HEK293 (cell line): ENCODE results near the gene RELCH.

Source experiments
- FEZF1 ChIP-seq: fragments of 450-650 bp; formaldehyde crosslinking; IDR thresholded peaks from 2 replicates; pipeline ENCODE4 v1.5.1; 2016; ENCODE audit warnings: missing biosample characterization, missing genetic modification characterization
- GLIS1 ChIP-seq: fragments of 450-650 bp; formaldehyde crosslinking; IDR thresholded peaks from 2 replicates; pipeline ENCODE4 v1.5.1; 2016; ENCODE audit warnings: missing biosample characterization, missing genetic modification characterization
- HOXA7 ChIP-seq: sonication (generic); formaldehyde crosslinking; IDR thresholded peaks from 2 replicates; pipeline ENCODE4 v1.8.1; 2022; ENCODE audit warnings: missing genetic modification reagents, borderline replicate concordance
- HOXC10 ChIP-seq: sonication (generic); formaldehyde crosslinking; IDR thresholded peaks from 2 replicates; pipeline ENCODE4 v1.8.1; 2023; ENCODE audit warnings: mild to moderate bottlenecking, missing genetic modification reagents
- PATZ1 ChIP-seq: fragments of 450-650 bp; formaldehyde crosslinking; IDR thresholded peaks from 2 replicates; pipeline ENCODE4 v1.5.1; 2016; ENCODE audit warnings: missing biosample characterization, missing genetic modification characterization
- PRDM2 ChIP-seq: fragments of 450-650 bp; formaldehyde crosslinking; IDR thresholded peaks from 2 replicates; pipeline ENCODE4 v1.5.1; 2016; ENCODE audit warnings: missing biosample characterization, missing genetic modification characterization, borderline replicate concordance
- PRDM6 ChIP-seq: fragments of 450-650 bp; formaldehyde crosslinking; IDR thresholded peaks from 2 replicates; pipeline ENCODE4 v1.5.1; 2017; ENCODE audit warnings: missing biosample characterization, missing genetic modification characterization
- ZBTB48 ChIP-seq: fragments of 450-650 bp; formaldehyde crosslinking; IDR thresholded peaks from 2 replicates; pipeline ENCODE4 v1.5.1; 2016; ENCODE audit warnings: missing biosample characterization, missing genetic modification characterization
- ZBTB7A ChIP-seq: fragments of 450-650 bp; formaldehyde crosslinking; IDR thresholded peaks from 2 replicates; pipeline ENCODE4 v1.5.1; 2016; ENCODE audit warnings: low read depth, missing biosample characterization, missing genetic modification characterization
- ZEB2 ChIP-seq: fragments of 450-650 bp; formaldehyde crosslinking; IDR thresholded peaks from 2 replicates; pipeline ENCODE4 v1.5.1; 2016; ENCODE audit warnings: missing biosample characterization, missing genetic modification characterization
- ZNF157 ChIP-seq: fragments of 450-650 bp; formaldehyde crosslinking; IDR thresholded peaks from 2 replicates; pipeline ENCODE4 v1.5.1; 2016; ENCODE audit warnings: missing biosample characterization, missing genetic modification characterization
- ZNF202 ChIP-seq: fragments of 450-650 bp; formaldehyde crosslinking; IDR thresholded peaks from 2 replicates; pipeline ENCODE4 v1.5.1; 2016; ENCODE audit warnings: missing biosample characterization, missing genetic modification characterization, borderline replicate concordance
- ZNF211 ChIP-seq: fragments of 450-650 bp; formaldehyde crosslinking; IDR thresholded peaks from 2 replicates; pipeline ENCODE4 v1.5.1; 2016; ENCODE audit warnings: low read depth, missing biosample characterization, missing genetic modification characterization
- ZNF274 ChIP-seq, 2 experiments: fragments of 200-500 bp in 1 of 2; fragments of 450-650 bp in 1 of 2; sonication (Bioruptor generic) in 1 of 2; formaldehyde crosslinking in 1 of 2; IDR thresholded peaks; 2 replicates each; pipeline versions ENCODE4 v1.5.1 to v1.6.1; 2014 to 2016; ENCODE audit warnings: borderline replicate concordance in 1 of 2, inconsistent platforms in 1 of 2, low read length in 1 of 2, missing biosample characterization in 1 of 2, missing genetic modification characterization in 1 of 2
- ZNF280C ChIP-seq: fragments of 450-650 bp; formaldehyde crosslinking; IDR thresholded peaks from 2 replicates; pipeline ENCODE4 v1.5.1; 2016; ENCODE audit warnings: missing biosample characterization, missing genetic modification characterization
- ZNF335 ChIP-seq: fragments of 450-650 bp; formaldehyde crosslinking; conservative IDR thresholded peaks from 2 replicates; pipeline ENCODE4 v1.5.1; 2016; ENCODE audit warnings: missing biosample characterization, missing genetic modification characterization
- ZNF362 ChIP-seq: fragments of 450-650 bp; formaldehyde crosslinking; IDR thresholded peaks from 2 replicates; pipeline ENCODE4 v1.5.1; 2016; ENCODE audit warnings: missing biosample characterization, missing genetic modification characterization
- ZNF473 ChIP-seq: fragments of 450-650 bp; formaldehyde crosslinking; IDR thresholded peaks from 2 replicates; pipeline ENCODE4 v1.5.1; 2017; ENCODE audit warnings: missing biosample characterization, missing genetic modification characterization
- ZNF529 ChIP-seq: fragments of 450-650 bp; formaldehyde crosslinking; IDR thresholded peaks from 2 replicates; pipeline ENCODE4 v1.5.1; 2017; ENCODE audit warnings: missing genetic modification characterization, missing biosample characterization; ENCODE audit not compliant: insufficient replicate concordance
- ZNF600 ChIP-seq: fragments of 450-650 bp; formaldehyde crosslinking; IDR thresholded peaks from 2 replicates; pipeline ENCODE4 v1.5.1; 2016; ENCODE audit warnings: missing biosample characterization, missing genetic modification characterization
- ZNF629 ChIP-seq: fragments of 450-650 bp; formaldehyde crosslinking; IDR thresholded peaks from 2 replicates; pipeline ENCODE4 v1.5.1; 2017; ENCODE audit warnings: missing biosample characterization, missing genetic modification characterization
- ZNF660 ChIP-seq: fragments of 450-650 bp; IDR thresholded peaks from 2 replicates; pipeline ENCODE4 v1.5.1; 2018; ENCODE audit warnings: missing biosample characterization, mild to moderate bottlenecking, missing genetic modification characterization
- ZNF707 ChIP-seq: fragments of 450-650 bp; formaldehyde crosslinking; IDR thresholded peaks from 2 replicates; pipeline ENCODE4 v1.5.1; 2016; ENCODE audit warnings: missing biosample characterization, missing genetic modification characterization
- ZNF785 ChIP-seq: fragments of 450-650 bp; formaldehyde crosslinking; IDR thresholded peaks from 2 replicates; pipeline ENCODE4 v1.5.1; 2016; ENCODE audit warnings: missing biosample characterization, missing genetic modification characterization
- ZSCAN16 ChIP-seq: fragments of 450-650 bp; formaldehyde crosslinking; IDR thresholded peaks from 2 replicates; pipeline ENCODE4 v1.5.1; 2016; ENCODE audit warnings: missing biosample characterization, missing genetic modification characterization
- ZXDB ChIP-seq: fragments of 450-650 bp; formaldehyde crosslinking; IDR thresholded peaks from 2 replicates; pipeline ENCODE4 v1.5.1; 2016; ENCODE audit warnings: missing biosample characterization, missing genetic modification characterization

Gene RELCH

GRCh38 chr18:62339106-62339988 lies 152.3 kb downstream of the RELCH start (continued):
- TF ChIP-seq PRDM6 (tag by site-specific recombination) (peak; percentile 84), ZXDB (tag by site-specific recombination) (0 out of 2 replicates have a peak, but pooled peaks have one; percentile 15), ZNF274 (IDR thresholded peaks at IDR 0.05; ENCODE audit: low read length) (no peak), ZNF274 (tag by site-specific recombination; IDR thresholded peaks at IDR 0.05; ENCODE audit: borderline replicate concordance) (no peak), FEZF1 (tag by site-specific recombination) (peak; percentile 41; the same call in 1 of the 2 replicates), ZNF473 (tag by site-specific recombination) (no peak), ZSCAN16 (tag by site-specific recombination) (no peak), ZNF362 (tag by site-specific recombination) (no peak), GLIS1 (tag by site-specific recombination) (no peak), ZNF211 (no peak), ZNF335 (tag by site-specific recombination) (peak; percentile 25), ZBTB7A (no peak), HOXC10 (CRISPR knock-in tag) (no peak), HOXA7 (CRISPR knock-in tag) (no peak), PATZ1 (no peak), PRDM2 (tag by site-specific recombination) (no peak), ZEB2 (tag by site-specific recombination) (0 out of 2 replicates have a peak, but pooled peaks have one; percentile 55), ZNF157 (tag by site-specific recombination) (no peak), ZNF600 (tag by site-specific recombination) (peak; percentile 32; the same call in 1 of the 2 replicates), ZNF629 (tag by site-specific recombination) (peak; percentile 74), ZNF280C (tag by site-specific recombination) (no peak), ZNF660 (tag by site-specific recombination) (peak; percentile 87), ZNF529 (tag by site-specific recombination) (no peak), ZBTB48 (tag by site-specific recombination) (no peak), ZNF707 (no peak), ZNF202 (tag by site-specific recombination) (no peak), ZNF785 (tag by site-specific recombination) (no peak)
